Spleen (tissue), 7 donors: ENCODE data around the gene C10orf105.

ENCODE experiments used
- CTCF ChIP-seq, 11 experiments: fragments of 200-600 bp in 7 of 11; fragments of 450-650 bp in 4 of 11; sonication (generic) in 4 of 11; IDR thresholded peaks in 8 of 11; conservative IDR thresholded peaks in 3 of 11; 1 replicate in 7 of 11; 2 replicates in 4 of 11; pipeline versions ENCODE4 v1.4.0 to v1.8.0; 2016 to 2021; ENCODE audit warnings: antibody characterized with exemption in 11 of 11, inconsistent platforms in 4 of 11, mild to moderate bottlenecking in 1 of 11
- POLR2A ChIP-seq, 3 donors: fragments of 450-650 bp; IDR thresholded peaks; one replicate each; pipeline ENCODE4 v1.5.1; 2017; ENCODE audit warnings: antibody characterized with exemption in 3 of 3, mild to moderate bottlenecking in 1 of 3
- POLR2AphosphoS5 ChIP-seq, 3 donors: sonication (generic); formaldehyde crosslinking; IDR thresholded peaks; one replicate each; pipeline ENCODE4 v1.5.1; 2017; ENCODE audit warnings: antibody characterized with exemption in 3 of 3
- donor health status: DM: no; HTN: no; CAD: no; lungs with moderate emphysema.
- donor health status: DM: no; HTN: no; CAD: no.
- donor health status: DM: no; HTN: no; CAD: no.

- TF ChIP-seq CTCF (IDR thresholded peaks at IDR 0.05 in 8 of 11, conservative IDR thresholded peaks at IDR 0.05 in 3 of 11) = no peak
- TF ChIP-seq POLR2AphosphoS5 (IDR thresholded peaks at IDR 0.05) = no peak
- no peak for TF ChIP-seq POLR2A (IDR thresholded peaks at IDR 0.05)
Observed at GRCh38 chr10:71737834-71738197, 18.2 kb upstream of the C10orf105 start.
